ENCODE measurements around the gene FLRT3.

DNA sequence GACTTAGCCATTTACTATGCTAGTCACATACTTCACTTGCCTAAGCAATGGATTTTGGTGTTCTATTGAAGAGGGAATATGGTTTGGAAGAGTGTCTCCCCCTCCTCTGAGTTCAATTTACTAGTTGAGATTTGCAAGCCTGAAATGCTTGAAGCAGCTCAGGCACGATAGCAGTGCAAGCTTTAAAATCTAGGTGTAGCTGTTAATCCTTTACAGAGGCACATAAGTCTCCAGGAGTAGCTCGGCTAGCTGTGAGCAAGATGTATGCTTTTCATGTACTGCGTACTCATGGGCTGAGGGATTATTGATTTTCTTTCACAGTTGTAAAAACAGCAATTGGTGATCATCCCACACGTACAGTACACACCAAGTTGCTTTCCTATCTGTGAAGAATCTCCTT, 726 bp downstream of the FLRT3 start:
- TF ChIP-seq EZH2 (IDR thresholded peaks at IDR 0.05; ENCODE audit: insufficient read depth, poor library complexity, severe bottlenecking), result no peak
- TF ChIP-seq EZH2phosphoT487 (IDR thresholded peaks at IDR 0.05; ENCODE audit: insufficient read depth, low read depth), result no peak
